Stimulated activated CD8-positive, alpha-beta memory T cell treated with anti-CD3 and anti-CD28 coated beads, Interleukin-2, amount 100 ng/mL, for 48 hours (primary cell): ENCODE measurements around the gene KXD1.

ENCODE experiments used
- DNase-seq, 2 donors: peaks; one replicate each; pipeline ENCODE4 v3.0.0-alpha.2; 2020; ENCODE audit warnings: low read depth in 2 of 2

The KXD1 gene

DNA sequence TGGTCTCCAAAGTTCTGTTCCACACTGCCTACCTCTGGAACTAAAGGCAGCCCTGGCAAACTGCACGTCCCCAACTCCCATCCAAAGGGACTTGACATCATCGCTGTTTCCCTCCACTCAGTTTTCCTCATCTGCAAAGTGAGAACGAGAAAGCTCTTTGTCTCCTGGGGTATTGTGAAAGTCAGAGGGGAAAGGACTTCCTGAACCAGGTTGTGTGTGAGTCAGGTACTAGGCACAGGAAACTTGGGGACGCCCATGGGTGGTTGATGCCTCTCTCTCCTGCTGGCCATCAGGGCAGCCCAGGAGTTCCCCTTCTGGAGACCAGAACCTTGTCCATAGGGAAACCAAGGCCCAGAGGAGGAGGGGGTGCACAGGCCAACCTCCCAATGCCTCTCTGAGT lies 44.2 kb downstream of the KXD1 start:
- no peak for DNase-seq

DNA sequence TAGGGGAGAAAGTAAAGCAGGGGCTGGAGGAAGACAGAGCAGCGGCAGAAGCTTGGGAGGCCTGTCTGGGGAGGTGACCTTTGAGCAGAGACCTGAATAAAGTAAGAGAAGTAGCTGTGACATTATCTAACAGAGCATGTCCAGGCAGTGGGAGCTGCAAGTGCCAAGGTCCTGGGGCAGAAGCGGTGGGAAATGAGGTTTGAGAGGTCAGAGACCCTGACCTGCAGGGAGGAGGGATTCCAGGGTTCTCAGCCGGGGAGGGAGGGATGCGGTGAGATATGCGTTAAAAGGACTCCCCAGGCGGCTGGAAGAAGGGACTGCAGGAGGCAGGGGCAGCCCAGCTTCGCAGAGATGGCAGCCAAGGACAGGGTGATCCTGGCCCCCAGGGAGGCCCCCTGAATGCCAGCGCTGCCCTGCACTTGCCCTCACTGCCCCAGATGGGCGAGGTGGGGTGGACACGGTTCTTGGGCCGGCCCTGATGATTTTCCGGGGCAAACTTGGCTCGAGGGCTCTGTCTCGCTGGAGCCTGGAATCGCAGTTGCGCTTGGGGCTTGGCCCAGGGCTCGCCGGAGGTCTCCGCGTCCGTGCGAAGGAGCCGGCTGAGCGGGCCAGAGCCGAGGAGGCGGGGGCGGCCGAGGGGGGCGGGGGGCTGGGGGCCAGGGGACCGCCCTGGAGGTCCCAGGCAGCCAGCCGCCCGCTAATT lies 45.7 kb downstream of the KXD1 start:
- no peak for DNase-seq

GRCh38 chr19:18603958-18604819 lies 46.5 kb downstream of the KXD1 start:
- DNase-seq: no peak

- no peak for DNase-seq
Measured at GRCh38 chr19:18604820-18605159, 47.1 kb downstream of the KXD1 start.

DNA sequence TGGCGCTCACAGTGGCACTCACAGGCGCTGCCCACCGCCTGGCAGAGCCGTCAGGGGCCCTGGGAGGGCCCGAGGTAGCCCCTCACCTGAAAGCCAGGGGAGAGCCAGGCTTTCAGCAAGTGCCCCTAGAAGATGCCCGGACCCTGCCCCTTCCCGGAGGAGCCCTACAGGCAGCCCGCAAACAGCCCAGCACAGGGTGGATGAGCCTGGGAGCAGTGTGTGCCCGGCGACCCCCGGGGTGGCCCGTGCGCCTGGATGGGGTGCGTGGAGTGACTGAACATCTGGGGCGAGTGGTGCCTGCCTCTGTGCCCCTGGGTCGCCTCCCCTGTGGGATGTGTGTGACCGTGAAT lies 47.5 kb downstream of the KXD1 start:
- DNase-seq: no peak

DNA sequence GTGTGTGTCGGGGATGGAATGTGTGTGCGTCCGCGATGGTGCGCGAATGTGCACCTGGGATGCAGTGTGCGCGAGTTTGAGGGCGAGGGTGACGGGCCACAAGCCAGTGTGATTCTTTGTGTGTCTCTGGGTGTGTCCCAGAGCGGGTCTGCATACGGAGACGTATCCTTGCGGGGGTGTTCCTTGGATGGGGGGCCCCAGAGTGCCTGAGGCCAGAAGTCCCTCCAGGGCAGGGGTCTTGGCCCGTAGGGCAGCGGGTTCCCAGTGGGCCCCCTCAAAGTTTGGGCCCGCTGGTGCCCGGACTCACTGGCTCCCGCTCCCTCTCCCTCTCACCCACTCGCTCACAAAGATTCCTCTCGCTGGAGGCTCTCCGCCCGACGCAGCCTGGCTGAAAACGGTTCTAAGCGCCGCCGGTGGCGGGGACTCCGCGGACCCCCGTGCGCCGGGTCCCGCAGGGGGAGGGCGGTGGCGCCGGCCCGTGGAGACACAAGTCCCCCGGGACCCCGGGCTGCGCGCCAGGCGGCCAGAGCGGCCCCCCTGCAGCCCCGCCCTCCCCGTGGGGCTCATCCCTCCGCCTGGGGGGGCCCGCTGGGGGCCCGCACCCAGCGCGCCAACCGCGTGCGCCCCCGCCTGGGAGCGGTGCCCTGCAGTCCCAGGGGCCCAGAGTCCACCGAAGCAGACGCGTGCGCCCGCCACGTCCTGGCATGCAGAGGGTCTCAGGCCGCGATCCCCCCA lies 48.0 kb downstream of the KXD1 start:
- no peak for DNase-seq

- no peak for DNase-seq
Measured at GRCh38 chr19:18606281-18607225, 48.9 kb downstream of the KXD1 start, which contains the start of gene CRLF1. CRLF1 (minus strand) TSS chr19:18606799; CDS start chr19:18606656, 143 bp downstream.

DNA sequence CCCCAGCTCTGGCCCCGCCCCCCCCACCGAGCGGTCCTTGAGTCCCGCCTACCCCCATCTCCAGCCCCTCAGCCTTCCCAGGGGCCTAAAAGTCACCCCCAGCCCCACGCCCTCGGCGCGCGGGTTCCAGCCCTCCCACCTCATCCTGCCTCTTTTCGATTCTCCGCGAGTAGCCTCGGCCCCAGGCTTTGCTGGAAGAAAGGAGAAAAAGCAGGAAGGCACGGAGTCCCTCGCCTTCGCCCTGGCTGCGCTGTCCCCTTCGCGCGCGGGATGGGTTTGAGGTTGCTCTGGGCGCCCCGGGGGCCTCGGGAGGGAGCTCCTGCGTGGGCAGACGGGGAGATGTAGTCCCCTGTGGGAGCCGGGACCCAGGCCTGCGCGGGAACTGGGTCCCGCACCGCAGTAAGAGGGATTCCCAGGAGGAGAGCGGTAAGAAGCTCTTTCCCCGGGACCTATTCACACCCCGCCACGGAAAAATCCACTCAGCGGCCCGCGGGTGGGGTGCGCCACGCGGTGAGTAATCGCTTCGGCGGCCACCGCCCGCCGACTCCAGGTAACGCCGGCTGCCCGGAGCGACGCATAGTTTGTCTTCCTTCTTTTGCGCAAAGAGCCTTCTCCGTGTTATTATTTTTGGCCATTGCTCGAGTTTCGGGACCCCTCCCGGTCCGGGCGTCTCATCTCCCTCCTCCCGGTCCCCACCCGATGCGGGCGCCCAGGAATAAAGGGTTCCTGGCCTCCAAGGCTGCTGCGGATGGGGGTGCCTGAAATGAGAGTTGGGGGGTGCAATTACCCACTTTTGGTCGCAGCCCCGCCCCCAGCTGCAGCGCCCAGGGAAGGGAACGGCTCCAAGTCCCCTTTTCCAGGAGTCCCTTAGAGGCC lies 49.8 kb downstream of the KXD1 start:
- no peak for DNase-seq

DNA sequence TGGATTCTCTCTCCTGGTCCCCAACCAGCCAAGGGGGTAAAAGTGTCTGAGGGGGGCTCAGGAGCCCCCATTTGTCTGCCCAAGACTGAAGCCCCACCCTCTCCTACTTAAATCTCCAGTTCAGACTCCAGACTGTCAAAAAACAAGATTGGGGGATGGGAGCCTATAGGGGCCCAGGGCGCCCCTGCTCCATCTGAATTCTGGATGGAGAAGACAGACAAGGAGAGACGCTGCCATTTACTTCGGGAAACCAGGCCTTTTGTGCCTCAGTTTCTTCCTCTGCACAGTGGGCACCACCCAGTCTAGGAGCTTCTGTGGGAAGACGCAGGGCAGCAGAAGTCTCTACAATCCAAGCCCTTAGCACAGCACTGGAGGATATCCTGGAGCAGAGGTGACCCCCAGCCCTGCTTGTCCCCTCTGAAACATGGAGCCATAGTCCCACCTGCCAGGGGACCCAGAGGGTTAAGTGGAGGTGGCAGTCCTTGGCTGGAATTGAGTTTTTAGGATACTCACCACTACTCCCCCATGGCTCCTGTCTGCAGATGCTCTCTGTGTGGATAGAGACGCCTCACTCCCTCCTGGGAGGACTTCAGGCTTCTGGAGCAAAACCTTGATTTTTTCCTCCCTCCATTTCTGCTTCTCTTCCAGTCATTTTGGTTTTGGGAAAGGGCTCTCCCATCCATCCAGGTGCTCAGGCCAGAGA lies 50.6 kb downstream of the KXD1 start:
- no peak for DNase-seq

DNA sequence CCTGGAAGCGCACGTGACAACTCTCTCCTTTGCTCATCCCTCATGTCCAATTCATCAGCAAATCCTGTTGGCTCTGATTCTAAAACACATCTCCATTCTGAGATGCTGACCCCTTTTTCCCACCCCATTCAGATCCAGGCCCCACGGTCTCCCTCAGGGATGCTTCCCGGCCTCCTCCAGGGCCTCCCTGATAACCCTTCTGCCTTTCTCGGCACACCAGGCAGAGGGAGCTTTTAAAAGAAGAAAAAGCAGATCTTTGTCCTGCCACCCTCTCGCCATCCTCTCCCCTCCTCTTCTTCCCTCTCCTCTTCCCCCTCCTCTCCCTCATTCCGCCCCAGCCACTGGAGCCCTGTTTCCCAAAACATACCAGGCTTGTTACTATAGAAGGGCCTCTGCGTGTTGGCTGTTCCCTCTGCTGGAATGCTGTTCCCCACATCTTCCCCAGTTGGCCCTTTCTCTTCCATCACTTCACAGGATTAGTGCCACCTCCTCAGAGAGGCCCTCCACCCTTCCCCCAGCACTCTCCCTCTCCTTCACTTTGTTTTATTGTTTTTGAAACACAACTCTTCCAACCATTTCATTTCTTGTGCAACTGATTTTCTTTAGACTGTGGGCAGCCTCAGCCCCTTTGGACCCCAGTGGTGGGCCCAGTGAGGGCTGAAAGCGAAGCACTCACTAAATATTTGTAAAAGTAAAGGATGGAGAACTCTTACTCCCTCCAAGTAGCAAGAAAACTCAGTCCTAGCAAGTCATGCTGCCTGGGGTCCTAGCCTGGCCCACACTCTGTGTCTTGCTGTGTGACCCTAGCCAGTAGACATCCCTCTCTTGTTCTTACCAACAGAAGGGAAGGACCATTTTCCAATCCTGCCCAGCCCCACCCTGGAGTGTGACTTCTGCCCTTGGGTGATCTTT lies 51.4 kb downstream of the KXD1 start:
- DNase-seq: no peak

DNA sequence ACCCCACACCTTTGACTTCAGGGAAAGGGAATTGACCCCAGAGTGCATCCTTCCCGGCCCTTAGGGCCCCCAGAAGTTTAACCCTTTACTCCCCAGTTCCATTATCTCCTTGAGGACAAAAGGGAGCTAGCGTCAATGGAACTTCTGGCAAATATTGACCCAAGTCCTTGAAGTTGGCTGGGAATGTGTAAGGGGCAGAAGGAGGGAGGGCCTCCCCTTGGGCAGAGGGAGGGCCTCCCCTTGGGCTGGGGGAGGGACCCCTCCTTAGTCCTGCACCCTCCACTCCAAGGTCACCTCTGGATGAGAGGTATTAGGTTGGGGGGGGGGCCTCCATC lies 52.0 kb downstream of the KXD1 start:
- no peak for DNase-seq

- DNase-seq: no peak
Measured at GRCh38 chr19:18610245-18610555, 52.5 kb downstream of the KXD1 start.

DNA sequence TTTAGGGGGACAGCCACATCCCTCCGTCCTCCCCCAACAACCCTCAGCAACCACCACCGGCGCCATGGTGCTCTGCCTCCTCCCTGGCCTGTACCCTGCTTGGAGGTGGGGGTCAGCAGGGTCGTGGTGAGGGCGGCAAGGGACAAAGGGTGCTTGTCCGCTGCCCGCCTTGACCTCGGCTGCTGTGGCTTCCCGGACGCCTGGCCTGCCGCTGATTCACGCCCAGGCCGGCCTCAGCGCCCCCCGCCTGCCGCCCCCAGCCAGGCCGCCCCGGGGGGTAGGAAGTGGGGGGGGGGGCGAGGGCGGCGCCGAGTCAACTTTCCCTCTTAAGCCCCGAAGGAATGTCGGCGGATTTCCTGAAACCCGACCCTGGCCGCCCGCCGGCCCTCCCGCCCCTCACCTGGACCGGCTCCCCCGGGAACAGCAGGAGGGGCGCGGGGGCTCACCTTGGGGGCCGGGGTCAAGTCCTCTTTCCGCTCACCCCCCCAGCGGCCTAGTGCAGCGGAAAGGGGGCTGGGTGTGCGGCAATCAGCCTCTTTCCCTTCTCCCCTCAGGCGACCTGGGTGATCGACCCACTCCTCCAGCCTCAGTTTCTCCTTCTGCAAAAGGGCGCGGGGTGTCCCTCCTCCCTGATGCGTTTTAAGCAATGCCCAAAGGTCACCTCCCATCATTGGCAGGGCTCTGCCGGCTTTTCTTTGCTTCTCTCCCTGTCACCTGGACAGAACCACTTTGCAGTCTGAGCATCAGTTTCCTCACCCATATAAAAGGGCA lies 53.1 kb downstream of the KXD1 start:
- no peak for DNase-seq

DNA sequence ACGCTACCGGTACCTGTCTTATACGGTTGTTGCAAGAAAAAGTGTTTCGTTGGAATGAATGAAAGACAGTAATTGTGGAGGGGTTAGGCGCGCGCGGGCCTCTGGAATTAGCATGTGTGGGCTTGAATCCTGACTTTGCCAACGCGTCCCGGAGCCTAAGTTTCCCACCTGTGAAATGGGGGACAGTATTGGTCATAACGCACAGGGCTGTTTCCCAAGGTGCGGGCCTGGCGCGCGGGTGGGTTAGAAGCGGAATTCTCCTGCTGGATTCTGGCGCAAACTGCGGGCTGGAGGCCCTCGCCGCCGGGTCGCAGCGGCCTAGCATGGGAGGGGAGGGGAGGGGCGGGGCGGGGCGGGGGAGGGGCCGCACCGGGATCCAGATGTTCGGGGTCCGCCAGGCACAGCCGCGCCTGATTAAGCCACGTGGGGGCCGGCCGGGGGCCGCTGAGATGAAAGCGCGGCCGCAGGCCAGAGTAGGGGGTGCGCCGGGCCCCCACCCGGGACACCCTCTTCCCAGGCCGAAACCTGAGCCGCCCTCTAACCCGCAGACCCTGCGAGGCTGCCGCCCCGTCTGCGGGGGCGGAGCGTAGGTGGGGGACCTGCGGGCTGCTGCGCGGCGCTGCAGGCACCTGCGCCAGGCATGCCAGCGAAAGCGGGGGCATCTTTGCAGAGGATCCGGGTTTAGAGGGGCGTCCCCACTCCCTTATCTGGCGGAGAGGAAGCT lies 53.8 kb downstream of the KXD1 start:
- DNase-seq: no peak

GRCh38 chr19:18612051-18612771 lies 54.5 kb downstream of the KXD1 start:
- no peak for DNase-seq

DNA sequence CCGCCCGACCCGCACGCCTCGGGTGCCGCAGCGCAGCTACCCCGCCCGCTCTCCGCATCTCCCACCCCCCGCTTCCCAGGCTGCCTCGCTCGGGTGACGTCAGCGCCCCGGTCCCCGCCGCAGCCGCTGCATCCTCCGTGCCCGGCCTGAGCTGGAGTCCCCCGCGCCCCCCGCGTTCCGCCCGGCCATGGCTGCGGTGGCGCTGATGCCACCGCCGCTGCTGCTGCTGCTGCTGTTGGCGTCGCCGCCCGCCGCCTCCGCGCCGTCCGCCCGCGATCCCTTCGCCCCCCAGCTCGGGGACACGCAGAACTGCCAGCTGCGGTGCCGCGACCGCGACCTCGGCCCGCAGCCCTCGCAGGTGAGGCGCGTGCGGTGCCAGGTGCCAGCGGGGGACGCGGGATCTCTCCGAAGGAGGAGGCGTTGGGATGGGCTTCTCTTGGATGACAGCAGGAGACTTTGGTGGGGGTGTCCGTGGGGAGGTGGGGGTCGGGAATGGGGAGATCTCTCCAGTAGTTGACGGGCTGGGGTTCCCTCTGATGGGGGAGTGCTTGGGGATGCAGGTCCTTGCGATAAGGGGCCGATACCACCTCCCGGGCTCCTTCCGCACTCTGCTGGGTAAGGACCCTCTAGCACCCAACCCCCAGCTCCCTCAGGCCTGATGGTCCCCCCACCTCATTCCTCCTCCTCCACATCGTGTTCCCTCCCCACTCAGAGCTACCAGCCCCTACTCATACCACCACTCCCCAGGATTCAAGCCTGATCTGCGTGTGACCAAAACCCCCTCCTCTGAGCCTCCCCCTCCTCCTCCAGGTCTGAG lies 55.3 kb downstream of the KXD1 start, which contains the start of gene TMEM59L:
Gene TMEM59L (plus strand): TSS at position 99 of the 817 bp plus-strand sequence. CDS start 89 bp downstream, at position 188.
- DNase-seq: no peak
